HCT116 (cell line): ENCODE results near the gene MPZ. TPM values are rescaled to one million over a fixed set of nuclear protein-coding genes. Genes with fewer than 3 reads are reported as not detected.

Experiments
- ATAC-seq: fragments of 200-7000 bp; cut with Tn5 transposase; 2 replicates; pipeline ENCODE4 v1.9.1; 2020; ENCODE audit warnings: mild to moderate bottlenecking, moderate library complexity
- BruUV-seq: library from RNA; stranded (reverse); fragments of 400-500 nt; replicated peaks from 2 replicates; lab custom pipeline; 2021; lab: Mats Ljungman, UMichigan
- CTCF ChIA-PET: fragments of 300-600 bp; sonication (Branson Sonifier 250); formaldehyde crosslinking; loops from one replicate; lab custom pipeline; 2021; ENCODE audit warnings: antibody characterized with exemption; lab: Charles Lee
- POLR2A ChIA-PET: fragments of 300-600, 350-600 bp; sonication (Branson Sonifier 250); formaldehyde crosslinking; loops from one replicate; lab custom pipeline; 2021; ENCODE audit warnings: antibody characterized with exemption; lab: Charles Lee
- RAD21 ChIA-PET, 2 experiments: fragments of 300-600 bp; sonication (Branson Sonifier 250); formaldehyde crosslinking; loops; one replicate each; lab custom pipeline; 2023; ENCODE audit warnings: low total read pairs in 2 of 2; ENCODE audit not compliant: uncharacterized antibody in 2 of 2, unreplicated experiment in 2 of 2, low non-redundant PET in 1 of 2; lab: Charles Lee
- DNase-seq: peaks from one replicate; pipeline ENCODE4 v3.0.0-alpha.2; 2010; ENCODE audit warnings: low read depth, low spot score
- H2AFZ ChIP-seq: fragments of 200-600 bp; shearing (Covaris generic), sonication (generic); 2 replicates; pipeline ENCODE4 v1.6.1; 2017; ENCODE audit warnings: low read depth, mixed run types, mixed read lengths, antibody characterized with exemption, low read length; ENCODE audit not compliant: poor library complexity, severe bottlenecking
- H3K27ac ChIP-seq: 2 replicates; pipeline ENCODE4 v1.5.1; 2012; ENCODE audit warnings: low read depth, low read length
- H3K27me3 ChIP-seq: fragments of 200-600 bp; sonication (generic); 2 replicates; pipeline ENCODE4 v1.6.1; 2016; ENCODE audit warnings: mixed run types, low read length, mixed read lengths; ENCODE audit not compliant: insufficient read depth
- H3K36me3 ChIP-seq, 2 experiments: fragments of 200-500 bp in 1 of 2; fragments of 200-600 bp in 1 of 2; sonication (Bioruptor generic) in 1 of 2; sonication (generic) in 1 of 2; 2 replicates each; pipeline versions ENCODE4 v1.5.1 to v1.6.1; 2014 to 2016; ENCODE audit warnings: low read length in 2 of 2, inconsistent platforms in 1 of 2, mixed read lengths in 1 of 2, mixed run types in 1 of 2; ENCODE audit not compliant: insufficient read depth in 2 of 2, control insufficient read depth in 1 of 2
- H3K4me1 ChIP-seq, 2 experiments: fragments of 200-600 bp in 1 of 2; sonication (generic) in 1 of 2; 2 replicates each; pipeline versions ENCODE4 v1.5.1 to v1.6.1; 2012 to 2017; ENCODE audit warnings: low read length in 2 of 2, inconsistent platforms in 1 of 2, mild to moderate bottlenecking in 1 of 2, mixed read lengths in 1 of 2, mixed run types in 1 of 2, moderate library complexity in 1 of 2; ENCODE audit not compliant: insufficient read depth in 2 of 2, control insufficient read depth in 1 of 2
- H3K4me2 ChIP-seq: fragments of 200-600 bp; sonication (generic); 2 replicates; pipeline ENCODE4 v1.6.1; 2017; ENCODE audit warnings: mixed run types, low read length, mixed read lengths
- H3K4me3 ChIP-seq, 2 experiments: fragments of 200-600 bp in 1 of 2; sonication (generic) in 1 of 2; replicated peaks in 1 of 2; 2 replicates each; pipeline ENCODE4 v1.5.1; 2011 to 2016; ENCODE audit warnings: low read length in 2 of 2, control low read depth in 1 of 2, low read depth in 1 of 2, mild to moderate bottlenecking in 1 of 2, mixed read lengths in 1 of 2, mixed run types in 1 of 2
- H3K79me2 ChIP-seq: fragments of 200-600 bp; sonication (generic); 2 replicates; pipeline ENCODE4 v1.6.1; 2017; ENCODE audit warnings: mild to moderate bottlenecking, mixed run types, low read length, moderate library complexity, mixed read lengths; ENCODE audit not compliant: insufficient read depth
- H3K9ac ChIP-seq: fragments of 200-600 bp; sonication (generic); 2 replicates; pipeline ENCODE4 v1.6.1; 2016; ENCODE audit warnings: low read length, mixed read lengths
- H3K9me2 ChIP-seq: fragments of 200-600 bp; sonication (generic), shearing (Covaris generic); 2 replicates; pipeline ENCODE4 v1.6.1; 2017; ENCODE audit warnings: mixed run types, mild to moderate bottlenecking, moderate library complexity; ENCODE audit not compliant: insufficient read depth
- H3K9me3 ChIP-seq, 2 experiments: fragments of 200-500 bp in 1 of 2; fragments of 200-600 bp in 1 of 2; sonication (Bioruptor generic) in 1 of 2; sonication (generic) in 1 of 2; 2 replicates each; pipeline ENCODE4 v1.6.1; 2014 to 2017; ENCODE audit warnings: low read length in 2 of 2, mixed read lengths in 2 of 2, inconsistent platforms in 1 of 2, low read depth in 1 of 2, mild to moderate bottlenecking in 1 of 2, mixed run types in 1 of 2, moderate library complexity in 1 of 2; ENCODE audit not compliant: control insufficient read depth in 1 of 2, insufficient read depth in 1 of 2
- H4K20me1 ChIP-seq: fragments of 200-600 bp; sonication (generic), shearing (Covaris generic); 2 replicates; pipeline ENCODE4 v1.6.1; 2017; ENCODE audit warnings: mixed run types, mild to moderate bottlenecking, moderate library complexity; ENCODE audit not compliant: insufficient read depth
- CEBPB ChIP-seq: IDR thresholded peaks from 2 replicates; pipeline ENCODE4 v1.6.1; 2012; ENCODE audit warnings: low read depth
- EZH2phosphoT487 ChIP-seq: fragments of 200-600 bp; IDR thresholded peaks from 2 replicates; pipeline ENCODE4 v1.6.1; 2018; ENCODE audit warnings: antibody characterized with exemption, borderline replicate concordance
- MAX ChIP-seq: IDR thresholded peaks from 2 replicates; pipeline ENCODE4 v1.6.1; 2012
- POLR2A ChIP-seq: IDR thresholded peaks from 2 replicates; pipeline ENCODE4 v1.7.0; 2011; ENCODE audit warnings: borderline replicate concordance; ENCODE audit not compliant: insufficient read depth, insufficient read length; ENCODE audit errors: extremely low read depth
- SIN3A ChIP-seq: IDR thresholded peaks from 2 replicates; pipeline ENCODE4 v1.6.1; 2012; ENCODE audit warnings: low read depth
- SP1 ChIP-seq: IDR thresholded peaks from 2 replicates; pipeline ENCODE4 v1.6.1; 2012; ENCODE audit warnings: low read depth
- SRF ChIP-seq: IDR thresholded peaks from 2 replicates; pipeline ENCODE4 v1.6.1; 2012; ENCODE audit warnings: low read depth
- intact Hi-C: fragments of 100-400 bp; cut with micrococcal nuclease; formaldehyde crosslinking; loops from 2 replicates; pipeline ENCODE4 v1.10.0; 2022
- total RNA-seq: library from RNA; stranded (reverse); gene quantifications from one replicate; pipeline ENCODE4 v1.2.1, GENCODE V29; 2021; ENCODE audit not compliant: unreplicated experiment
- TF ChIP-seq, protein P1 (sequence below): IDR thresholded peaks from 2 replicates; pipeline ENCODE4 v1.6.1; 2012; ENCODE audit warnings: low read depth

MPZ gene
- total RNA-seq, 1 experiment from 2014 or later: 3.6 TPM

GRCh38 chr1:161335796-161336195 is 26.0 kb upstream of the MPZ start:
- Histone ChIP-seq H4K20me1 (no peaks in the 10 kb centered on the region), H3K9me3 (no peaks in the 10 kb centered on the region), H3K4me2 (no peak overlapping the region), H3K27me3 (no peaks in the 10 kb centered on the region), H3K9ac (no peak overlapping the region), H2AFZ (no peak overlapping the region), H3K36me3 (peaks cover 16 to 17% of the 10 kb centered on the region in 2 experiments; a peak in 3 of 4 replicates), H3K4me1 (no peaks in the 10 kb centered on the region), H3K27ac (no peak overlapping the region), H3K4me3 (no peak overlapping the region), H3K79me2 (no peaks in the 10 kb centered on the region), H3K9me2 (no peaks in the 10 kb centered on the region)
- ChIA-PET RAD21 (no interaction called here), POLR2A (no interaction called here), CTCF (no interaction called here)
- TF ChIP-seq POLR2A: no peak
- TF ChIP-seq, protein P1, sequence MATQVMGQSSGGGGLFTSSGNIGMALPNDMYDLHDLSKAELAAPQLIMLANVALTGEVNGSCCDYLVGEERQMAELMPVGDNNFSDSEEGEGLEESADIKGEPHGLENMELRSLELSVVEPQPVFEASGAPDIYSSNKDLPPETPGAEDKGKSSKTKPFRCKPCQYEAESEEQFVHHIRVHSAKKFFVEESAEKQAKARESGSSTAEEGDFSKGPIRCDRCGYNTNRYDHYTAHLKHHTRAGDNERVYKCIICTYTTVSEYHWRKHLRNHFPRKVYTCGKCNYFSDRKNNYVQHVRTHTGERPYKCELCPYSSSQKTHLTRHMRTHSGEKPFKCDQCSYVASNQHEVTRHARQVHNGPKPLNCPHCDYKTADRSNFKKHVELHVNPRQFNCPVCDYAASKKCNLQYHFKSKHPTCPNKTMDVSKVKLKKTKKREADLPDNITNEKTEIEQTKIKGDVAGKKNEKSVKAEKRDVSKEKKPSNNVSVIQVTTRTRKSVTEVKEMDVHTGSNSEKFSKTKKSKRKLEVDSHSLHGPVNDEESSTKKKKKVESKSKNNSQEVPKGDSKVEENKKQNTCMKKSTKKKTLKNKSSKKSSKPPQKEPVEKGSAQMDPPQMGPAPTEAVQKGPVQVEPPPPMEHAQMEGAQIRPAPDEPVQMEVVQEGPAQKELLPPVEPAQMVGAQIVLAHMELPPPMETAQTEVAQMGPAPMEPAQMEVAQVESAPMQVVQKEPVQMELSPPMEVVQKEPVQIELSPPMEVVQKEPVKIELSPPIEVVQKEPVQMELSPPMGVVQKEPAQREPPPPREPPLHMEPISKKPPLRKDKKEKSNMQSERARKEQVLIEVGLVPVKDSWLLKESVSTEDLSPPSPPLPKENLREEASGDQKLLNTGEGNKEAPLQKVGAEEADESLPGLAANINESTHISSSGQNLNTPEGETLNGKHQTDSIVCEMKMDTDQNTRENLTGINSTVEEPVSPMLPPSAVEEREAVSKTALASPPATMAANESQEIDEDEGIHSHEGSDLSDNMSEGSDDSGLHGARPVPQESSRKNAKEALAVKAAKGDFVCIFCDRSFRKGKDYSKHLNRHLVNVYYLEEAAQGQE: no peak
- TF ChIP-seq CEBPB: no peak
- no peak for TF ChIP-seq SRF
- TF ChIP-seq EZH2phosphoT487: no peak
- no peak for TF ChIP-seq SIN3A
- no peak for TF ChIP-seq MAX
- no peak for TF ChIP-seq SP1
- no peak for ATAC-seq
- DNase-seq: no peak
- intact Hi-C loops: no loop called here
- no TSS peak for BruUV-seq
